Measurements from ENCODE around the gene LYSMD4. TPM values are rescaled to one million over a fixed set of nuclear protein-coding genes. Genes with fewer than 3 reads are reported as not detected.
A peak's percentile ranks its signal among the peaks of the same experiment; 100 is the strongest.
"Not testable (repeated sequence)": the region's sequence is repeated elsewhere in the genome, so short reads cannot be mapped to it uniquely, and the experiment has no call there.

Gene LYSMD4
- total RNA-seq, result 13.2 and 14.1 TPM in 2 replicates

- H3K36me3 ChIP-seq (ENCODE audit: control insufficient read depth, insufficient read depth, low read length), result peaks cover 8% of the 10 kb centered on the region
- FAIRE-seq, result no peak
- H3K27me3 ChIP-seq (ENCODE audit: control insufficient read depth, insufficient read depth, low read length), result no peaks in the 10 kb centered on the region
- peak; percentile 82 for DNase-seq (ENCODE audit: low read depth)
- TF ChIP-seq, protein P1, sequence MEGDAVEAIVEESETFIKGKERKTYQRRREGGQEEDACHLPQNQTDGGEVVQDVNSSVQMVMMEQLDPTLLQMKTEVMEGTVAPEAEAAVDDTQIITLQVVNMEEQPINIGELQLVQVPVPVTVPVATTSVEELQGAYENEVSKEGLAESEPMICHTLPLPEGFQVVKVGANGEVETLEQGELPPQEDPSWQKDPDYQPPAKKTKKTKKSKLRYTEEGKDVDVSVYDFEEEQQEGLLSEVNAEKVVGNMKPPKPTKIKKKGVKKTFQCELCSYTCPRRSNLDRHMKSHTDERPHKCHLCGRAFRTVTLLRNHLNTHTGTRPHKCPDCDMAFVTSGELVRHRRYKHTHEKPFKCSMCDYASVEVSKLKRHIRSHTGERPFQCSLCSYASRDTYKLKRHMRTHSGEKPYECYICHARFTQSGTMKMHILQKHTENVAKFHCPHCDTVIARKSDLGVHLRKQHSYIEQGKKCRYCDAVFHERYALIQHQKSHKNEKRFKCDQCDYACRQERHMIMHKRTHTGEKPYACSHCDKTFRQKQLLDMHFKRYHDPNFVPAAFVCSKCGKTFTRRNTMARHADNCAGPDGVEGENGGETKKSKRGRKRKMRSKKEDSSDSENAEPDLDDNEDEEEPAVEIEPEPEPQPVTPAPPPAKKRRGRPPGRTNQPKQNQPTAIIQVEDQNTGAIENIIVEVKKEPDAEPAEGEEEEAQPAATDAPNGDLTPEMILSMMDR (IDR thresholded peaks at IDR 0.05; ENCODE audit: insufficient read depth, low read length, severe bottlenecking), result no peak
- H3K4me3 ChIP-seq (ENCODE audit: low read depth, low read length), result peak within 1 kb of the TSS; percentile 77
These were observed at the start of gene LYSMD4 for GRCh38 chr15:99733268-99734039. LYSMD4 (minus strand) TSS chr15:99733437; CDS start chr15:99731999, 1,438 bp downstream.

DNA sequence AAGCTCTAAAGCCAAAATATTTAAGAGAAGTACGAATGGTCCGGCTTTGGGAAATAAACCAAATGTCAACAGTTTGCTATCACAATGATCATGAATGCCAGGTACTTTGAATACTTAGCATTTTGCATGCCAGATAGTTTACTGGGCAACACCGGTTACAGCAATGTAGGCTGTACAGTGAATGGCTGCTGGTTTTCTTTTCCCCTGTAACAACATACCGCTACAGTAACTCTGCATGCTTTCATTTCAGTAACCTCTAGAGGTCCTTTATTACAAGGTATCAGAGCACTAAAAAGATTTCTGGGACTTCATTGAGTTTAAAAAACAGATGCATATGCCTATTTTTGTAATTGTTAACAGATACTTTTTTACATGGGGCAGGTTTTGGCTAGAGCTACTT lies 48.8 kb upstream of the LYSMD4 start:
- H3K27me3 ChIP-seq (ENCODE audit: control insufficient read depth, insufficient read depth, low read length); H3K4me3 ChIP-seq (ENCODE audit: low read depth, low read length); H3K36me3 ChIP-seq (ENCODE audit: control insufficient read depth, insufficient read depth, low read length); FAIRE-seq; DNase-seq (ENCODE audit: low read depth): not testable (repeated sequence)

GRCh38 chr15:99777144-99777543 lies 43.9 kb upstream of the LYSMD4 start:
- no peak for FAIRE-seq
- TF ChIP-seq, protein P1 (IDR thresholded peaks at IDR 0.05; ENCODE audit: insufficient read depth, low read length, severe bottlenecking), result no peak

DNA sequence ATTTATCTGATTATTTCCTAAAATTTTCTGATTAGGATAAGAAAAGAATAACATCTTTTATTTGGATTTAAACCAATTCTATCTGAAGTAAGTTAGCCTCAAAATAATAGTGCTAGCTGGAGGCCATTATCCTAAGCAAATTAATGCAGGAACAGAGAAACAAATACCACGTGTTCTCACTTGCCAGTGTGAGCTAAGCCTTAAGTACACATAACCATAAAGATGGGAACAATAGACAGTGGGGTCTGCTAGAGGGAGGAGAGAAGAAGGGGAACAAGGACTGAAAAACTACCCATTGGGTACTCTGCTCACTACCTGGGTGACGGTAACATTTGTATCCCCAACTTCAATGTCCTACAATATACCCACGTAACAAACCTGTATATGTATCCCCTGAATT lies 31.3 kb upstream of the LYSMD4 start:
- H3K27me3 ChIP-seq (ENCODE audit: control insufficient read depth, insufficient read depth, low read length), result no peaks in the 10 kb centered on the region
- TF ChIP-seq, protein P1 (IDR thresholded peaks at IDR 0.05; ENCODE audit: insufficient read depth, low read length, severe bottlenecking), result no peak
- FAIRE-seq, result no peak
- DNase-seq (ENCODE audit: low read depth), result no peak
- H3K4me3 ChIP-seq (ENCODE audit: low read depth, low read length), result no peak overlapping the region
- no peaks in the 10 kb centered on the region for H3K36me3 ChIP-seq (ENCODE audit: control insufficient read depth, insufficient read depth, low read length)

More at GRCh38 chr15:99777144-99777543, 43.9 kb upstream of the LYSMD4 start:
- Histone ChIP-seq H3K36me3 (ENCODE audit: control insufficient read depth, insufficient read depth, low read length) (no peaks in the 10 kb centered on the region), H3K27me3 (ENCODE audit: control insufficient read depth, insufficient read depth, low read length) (no peaks in the 10 kb centered on the region), H3K4me3 (ENCODE audit: low read depth, low read length) (no peak overlapping the region)
- no peak for DNase-seq (ENCODE audit: low read depth)

DNA sequence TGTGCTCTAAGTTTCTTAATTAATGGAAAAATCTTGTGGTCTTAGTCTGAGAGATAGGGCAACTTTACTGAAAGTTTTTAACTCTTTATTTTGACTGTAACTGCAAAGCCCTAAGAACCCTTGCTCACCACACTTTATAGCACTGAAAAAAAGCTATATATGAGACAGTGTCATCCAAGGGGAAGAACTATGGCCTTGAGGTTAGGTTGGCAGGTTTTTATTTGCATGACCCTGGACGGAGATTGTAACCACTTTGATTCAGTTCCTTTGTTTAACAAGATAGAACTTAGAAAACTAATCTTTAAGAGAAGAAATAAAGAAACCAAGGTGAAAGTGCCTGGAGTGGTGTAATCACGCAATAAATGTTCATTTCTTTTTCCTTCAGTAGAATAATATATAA lies 30.6 kb upstream of the LYSMD4 start:
- Histone ChIP-seq H3K4me3 (ENCODE audit: low read depth, low read length) (no peak overlapping the region), H3K36me3 (ENCODE audit: control insufficient read depth, insufficient read depth, low read length) (no peaks in the 10 kb centered on the region), H3K27me3 (ENCODE audit: control insufficient read depth, insufficient read depth, low read length) (no peaks in the 10 kb centered on the region)
- FAIRE-seq, result no peak
- DNase-seq (ENCODE audit: low read depth), result no peak
- TF ChIP-seq, protein P1 (IDR thresholded peaks at IDR 0.05; ENCODE audit: insufficient read depth, low read length, severe bottlenecking), result no peak

DNA sequence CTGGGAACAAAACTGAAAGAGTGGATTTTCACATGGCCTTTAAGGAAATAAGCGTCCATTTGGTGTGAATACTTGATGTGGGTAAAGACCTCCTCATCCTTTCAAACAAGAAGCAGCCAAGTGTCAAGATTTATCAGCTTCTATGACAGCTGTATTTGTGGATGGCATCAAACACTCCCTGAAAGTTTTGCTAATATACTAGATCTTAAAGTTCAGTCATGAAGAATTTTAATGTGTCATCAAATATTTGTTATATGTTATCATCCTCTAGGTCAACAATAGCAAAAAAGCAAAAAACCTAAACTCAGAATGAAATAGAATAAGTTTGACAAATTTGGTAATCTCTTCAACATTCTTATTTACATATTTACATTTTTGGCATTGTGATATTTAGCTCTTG lies 29.1 kb upstream of the LYSMD4 start:
- TF ChIP-seq, protein P1 (IDR thresholded peaks at IDR 0.05; ENCODE audit: insufficient read depth, low read length, severe bottlenecking), result no peak
- FAIRE-seq (no peak), DNase-seq (ENCODE audit: low read depth) (peak; percentile 47)
- Histone ChIP-seq H3K27me3 (ENCODE audit: control insufficient read depth, insufficient read depth, low read length) (no peaks in the 10 kb centered on the region), H3K36me3 (ENCODE audit: control insufficient read depth, insufficient read depth, low read length) (no peaks in the 10 kb centered on the region), H3K4me3 (ENCODE audit: low read depth, low read length) (no peak overlapping the region)
